Vagina (tissue), 2 donors: ENCODE measurements around the gene MYO9A. TPM values are rescaled to one million over a fixed set of nuclear protein-coding genes. Genes with fewer than 3 reads are reported as not detected.

Experiments
- DNase-seq, 2 donors: peaks; one replicate each; pipeline ENCODE4 v3.0.0-alpha.2; 2017; ENCODE audit errors: extremely low spot score in 2 of 2
- H3K27ac ChIP-seq: fragments of 200-600 bp; sonication (generic); one replicate; pipeline ENCODE4 v1.5.1; 2019
- H3K27me3 ChIP-seq: fragments of 200-600 bp; sonication (generic); one replicate; pipeline ENCODE4 v1.5.1; 2019
- H3K36me3 ChIP-seq, 2 donors: fragments of 200-600 bp; sonication (generic); one replicate each; pipeline ENCODE4 v1.5.1; 2017 to 2019
- H3K4me1 ChIP-seq: fragments of 200-600 bp; sonication (generic); one replicate; pipeline ENCODE4 v1.5.1; 2019
- H3K4me3 ChIP-seq, 2 donors: fragments of 200-600 bp; sonication (generic); 1 replicate in 1 of 2; 2 replicates in 1 of 2; pipeline ENCODE4 v1.5.1; 2016 to 2019
- H3K9me3 ChIP-seq: fragments of 200-600 bp; sonication (generic); one replicate; pipeline ENCODE4 v1.5.1; 2019
- CTCF ChIP-seq, 3 experiments: fragments of 450-650 bp in 2 of 3; fragments of 200-600 bp in 1 of 3; sonication (generic) in 1 of 3; IDR thresholded peaks; one replicate each; pipeline ENCODE4 v1.5.1; 2017 to 2019; ENCODE audit warnings: antibody characterized with exemption in 3 of 3, mild to moderate bottlenecking in 2 of 3, moderate library complexity in 2 of 3
- POLR2A ChIP-seq, 2 donors: fragments of 450-650 bp; IDR thresholded peaks; one replicate each; pipeline ENCODE4 v1.6.1; 2017; ENCODE audit warnings: antibody characterized with exemption in 2 of 2, mild to moderate bottlenecking in 2 of 2, moderate library complexity in 2 of 2
- POLR2AphosphoS5 ChIP-seq, 2 donors: sonication (generic); formaldehyde crosslinking; IDR thresholded peaks; one replicate each; pipeline ENCODE4 v1.9.0; 2017; ENCODE audit warnings: antibody characterized with exemption in 2 of 2, mild to moderate bottlenecking in 2 of 2, low read depth in 1 of 2; ENCODE audit not compliant: insufficient read depth in 1 of 2
- intact Hi-C: fragments of 100-400 bp; cut with DNase I; formaldehyde crosslinking; loops from one replicate; pipeline ENCODE4 v1.15.1; 2023
- total RNA-seq: library from RNA; depleted of rRNA; stranded (reverse); fragments of >200 nt; gene quantifications from one replicate; pipeline ENCODE4 v1.2.3, GENCODE V29; 2016

The MYO9A gene
- total RNA-seq, 1 donor from 2014 or later, result 50.3 TPM

GRCh38 chr15:71790081-71790480 lies 327.9 kb downstream of the MYO9A start:
- H3K36me3 ChIP-seq, result no peaks in the 10 kb centered on the region
- DNase-seq, result no peak
- H3K4me1 ChIP-seq, result no peaks in the 10 kb centered on the region
- no peaks in the 10 kb centered on the region for H3K9me3 ChIP-seq
- intact Hi-C loops, result no loop called here
- no peak overlapping the region for H3K27ac ChIP-seq
- H3K4me3 ChIP-seq, result no peak overlapping the region
- TF ChIP-seq POLR2AphosphoS5 (IDR thresholded peaks at IDR 0.05; ENCODE audit: insufficient read depth in 1 of 2, low read depth in 1 of 2) (no peak), POLR2A (IDR thresholded peaks at IDR 0.05) (no peak), CTCF (IDR thresholded peaks at IDR 0.05) (no peak)
- no peaks in the 10 kb centered on the region for H3K27me3 ChIP-seq

GRCh38 chr15:71789616-71790015 lies 328.3 kb downstream of the MYO9A start:
- TF ChIP-seq POLR2AphosphoS5 (IDR thresholded peaks at IDR 0.05; ENCODE audit: insufficient read depth in 1 of 2, low read depth in 1 of 2) (no peak), POLR2A (IDR thresholded peaks at IDR 0.05) (no peak), CTCF (IDR thresholded peaks at IDR 0.05) (no peak)
- intact Hi-C loops, result no loop called here

GRCh38 chr15:71788646-71789579 lies 329.0 kb downstream of the MYO9A start:
- intact Hi-C loops, result no loop called here
- DNase-seq, result no peak
- no peaks in the 10 kb centered on the region for H3K27me3 ChIP-seq
- no peak overlapping the region for H3K27ac ChIP-seq
- no peaks in the 10 kb centered on the region for H3K9me3 ChIP-seq
- no peaks in the 10 kb centered on the region for H3K4me1 ChIP-seq
- H3K36me3 ChIP-seq, result no peaks in the 10 kb centered on the region
- TF ChIP-seq CTCF (IDR thresholded peaks at IDR 0.05) (no peak), POLR2A (IDR thresholded peaks at IDR 0.05) (no peak), POLR2AphosphoS5 (IDR thresholded peaks at IDR 0.05; ENCODE audit: insufficient read depth in 1 of 2, low read depth in 1 of 2) (no peak)
- H3K4me3 ChIP-seq, result no peak overlapping the region

More at GRCh38 chr15:71789616-71790015, 328.3 kb downstream of the MYO9A start:
- Histone ChIP-seq H3K27me3 (no peaks in the 10 kb centered on the region), H3K27ac (no peak overlapping the region), H3K4me3 (no peak overlapping the region), H3K9me3 (no peaks in the 10 kb centered on the region), H3K36me3 (no peaks in the 10 kb centered on the region), H3K4me1 (no peaks in the 10 kb centered on the region)
- DNase-seq, result no peak

GRCh38 chr15:71786673-71787072 lies 331.3 kb downstream of the MYO9A start:
- Histone ChIP-seq H3K9me3 (no peaks in the 10 kb centered on the region), H3K27ac (no peak overlapping the region), H3K27me3 (no peaks in the 10 kb centered on the region), H3K4me3 (no peak overlapping the region), H3K36me3 (no peaks in the 10 kb centered on the region), H3K4me1 (no peaks in the 10 kb centered on the region)
- intact Hi-C loops, result no loop called here
- TF ChIP-seq POLR2AphosphoS5 (IDR thresholded peaks at IDR 0.05; ENCODE audit: insufficient read depth in 1 of 2, low read depth in 1 of 2) (no peak), POLR2A (IDR thresholded peaks at IDR 0.05) (no peak), CTCF (IDR thresholded peaks at IDR 0.05) (no peak)
- no peak for DNase-seq

- Histone ChIP-seq H3K27ac (no peak overlapping the region), H3K4me3 (no peak overlapping the region), H3K36me3 (no peaks in the 10 kb centered on the region), H3K27me3 (no peaks in the 10 kb centered on the region), H3K4me1 (no peaks in the 10 kb centered on the region), H3K9me3 (no peaks in the 10 kb centered on the region)
- no peak for DNase-seq
- TF ChIP-seq POLR2A (IDR thresholded peaks at IDR 0.05) (no peak), CTCF (IDR thresholded peaks at IDR 0.05) (no peak), POLR2AphosphoS5 (IDR thresholded peaks at IDR 0.05; ENCODE audit: insufficient read depth in 1 of 2, low read depth in 1 of 2) (no peak)
- intact Hi-C loops, result no loop called here
Observed at GRCh38 chr15:71785996-71786395, 332.0 kb downstream of the MYO9A start.
